Stimulated activated CD4-positive, alpha-beta T cell treated with anti-CD3 and anti-CD28 coated beads, Interleukin-4, amount 100 ng/mL, for 48 hours (primary cell): ENCODE data around the gene RNF121.

Experiments used
- DNase-seq, 2 donors: peaks; one replicate each; pipeline ENCODE4 v3.0.0-alpha.2; 2020; ENCODE audit warnings: low read depth in 2 of 2

Gene RNF121

GRCh38 chr11:72037554-72038311 is 108.9 kb downstream of the RNF121 start:
- DNase-seq, result no peak

DNA sequence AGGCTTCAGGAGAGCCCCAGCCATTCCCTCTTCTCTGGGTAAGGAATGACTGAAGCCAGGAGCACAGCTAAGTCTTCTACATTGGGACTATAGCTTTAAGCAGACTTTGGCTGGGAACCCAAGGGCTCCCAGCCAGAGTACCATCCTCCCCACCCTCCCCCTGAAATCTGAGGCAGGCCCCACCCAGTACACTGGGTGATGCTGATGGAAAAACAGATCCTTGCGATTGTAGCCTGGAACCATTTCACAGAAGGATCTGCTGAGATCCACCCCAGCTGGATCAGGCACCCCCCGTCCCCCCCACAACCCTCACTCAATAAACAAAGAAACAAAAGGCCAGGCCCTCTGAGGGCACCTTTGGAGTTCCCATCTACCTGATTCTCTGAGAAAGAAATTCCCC is 109.6 kb downstream of the RNF121 start:
- no peak for DNase-seq

DNA sequence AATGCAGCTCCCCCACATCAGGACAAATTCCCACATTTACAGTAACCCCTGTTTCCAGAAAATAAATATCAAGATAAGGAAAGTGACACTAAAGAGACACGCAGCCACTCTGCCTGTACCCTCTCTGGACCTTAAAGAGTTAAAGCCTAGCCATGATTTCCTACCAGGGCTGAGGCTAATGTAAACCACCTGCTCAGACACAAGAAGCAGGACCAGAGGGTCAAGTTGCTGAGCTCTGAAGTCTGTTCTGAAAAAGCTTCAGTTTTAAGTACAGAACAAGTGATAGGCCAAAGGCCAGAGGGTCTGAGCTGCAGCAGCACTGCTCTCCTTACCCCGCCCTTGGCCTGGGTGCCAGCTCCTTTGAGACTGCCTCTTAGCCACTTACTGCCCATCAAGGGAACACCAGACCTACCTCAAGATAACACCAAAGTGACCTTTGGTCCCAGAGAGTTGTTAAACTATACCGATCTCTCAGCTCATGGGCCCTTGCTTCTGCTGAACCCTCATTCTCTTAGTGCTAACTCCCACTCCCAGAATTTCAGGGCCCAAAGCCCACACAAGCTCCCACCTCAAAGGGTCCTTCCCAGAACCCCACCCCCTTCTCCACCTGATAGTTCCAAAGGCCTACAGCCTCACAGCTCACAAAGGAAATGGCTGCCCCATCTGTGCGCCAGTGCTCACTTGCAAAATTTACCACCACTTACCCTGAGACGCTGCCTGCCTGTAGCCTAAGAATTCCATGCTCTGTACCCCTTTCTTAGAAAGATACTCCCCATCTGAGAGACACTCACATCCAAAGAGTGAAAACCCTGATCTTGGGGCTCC is 110.4 kb downstream of the RNF121 start:
- no peak for DNase-seq

GRCh38 chr11:72039856-72040401 is 111.1 kb downstream of the RNF121 start:
- no peak for DNase-seq

DNA sequence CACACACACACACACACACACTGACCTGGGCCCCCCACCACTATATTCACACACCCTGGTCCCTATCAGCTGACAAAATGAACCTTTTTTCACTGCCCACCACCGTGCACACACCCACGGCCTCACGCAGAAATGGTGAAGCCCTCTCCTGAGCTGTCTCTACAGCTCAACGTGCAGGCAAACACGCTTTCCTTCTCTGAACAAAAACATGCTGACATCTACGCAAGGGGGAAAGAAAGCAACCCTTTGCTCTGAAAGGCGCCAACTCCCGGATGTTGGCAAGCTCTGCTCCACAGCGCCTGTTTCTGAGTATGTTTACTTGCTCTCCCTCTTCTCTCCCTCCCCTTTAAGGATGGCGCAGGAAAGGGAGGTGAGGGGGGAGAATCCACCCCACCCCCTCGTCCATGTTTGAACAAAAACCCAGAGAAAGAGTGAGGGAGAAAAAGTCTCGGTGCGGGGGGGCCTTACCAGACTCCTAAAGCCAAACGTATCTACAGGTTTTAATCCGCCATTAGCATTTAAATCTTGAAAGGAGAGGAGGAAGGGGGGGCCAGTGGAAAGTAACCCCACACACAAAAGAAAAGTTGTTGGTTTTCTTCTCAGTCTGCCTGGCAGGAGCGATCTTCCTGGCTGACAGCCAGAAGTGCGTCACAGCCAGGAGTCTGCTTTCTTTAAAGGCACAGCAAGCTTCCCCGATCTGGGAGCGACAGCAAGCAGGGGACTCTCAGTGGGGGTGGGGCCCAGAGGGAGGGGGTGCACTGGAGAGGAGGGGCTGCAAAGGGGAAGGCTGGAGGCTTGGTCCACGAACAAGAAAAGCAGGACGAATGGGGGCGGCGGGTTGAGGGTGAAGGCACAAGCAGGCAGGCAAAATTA is 111.9 kb downstream of the RNF121 start:
- peak; percentile 55 to 70 for DNase-seq

- DNase-seq, result peak in 1 of 2 donors; percentile 26
These were observed 112.7 kb downstream of the RNF121 start for GRCh38 chr11:72041364-72042063.

DNA sequence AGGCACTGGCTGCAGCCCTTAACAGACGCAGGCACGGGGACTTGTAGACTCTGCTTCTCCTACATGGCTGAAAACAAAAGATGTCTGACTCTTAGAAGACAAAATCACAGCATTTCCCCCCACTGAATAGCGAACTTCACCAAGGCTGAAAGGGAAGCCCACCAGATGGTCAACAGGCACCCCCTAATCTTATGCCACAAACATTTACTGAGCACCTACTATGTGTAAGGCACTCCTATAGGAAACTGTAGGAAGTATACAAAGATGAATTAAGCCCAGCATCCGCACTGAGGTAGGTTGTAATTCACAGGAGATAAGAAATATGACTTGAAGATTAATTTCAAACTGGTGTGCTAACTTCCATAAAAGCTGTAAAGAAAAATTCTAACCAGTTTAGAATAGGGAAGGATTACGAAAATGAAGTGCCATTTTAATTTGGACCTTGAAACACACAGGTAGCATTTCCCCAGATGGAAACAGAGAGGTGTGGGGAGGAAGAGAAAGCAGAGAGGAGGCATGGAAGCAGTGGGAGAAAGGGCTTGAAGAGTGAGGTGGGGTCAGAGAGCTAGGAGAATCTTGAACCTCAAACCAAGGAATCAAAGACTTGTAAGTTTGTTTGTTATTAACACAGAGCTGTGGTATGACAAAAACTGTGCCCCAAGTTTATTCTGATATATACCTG is 113.4 kb downstream of the RNF121 start:
- DNase-seq, result no peak

GRCh38 chr11:72045849-72046248 is 117.0 kb downstream of the RNF121 start:
- no peak for DNase-seq
